Activated CD4-positive, CD25-positive, alpha-beta regulatory T cell treated with anti-CD3 and anti-CD28 coated beads, Interleukin-2, amount 50 U/mL, for 16 hours (primary cell): ENCODE data around the gene PTPRC.

ENCODE experiments used
- DNase-seq: peaks from one replicate; pipeline ENCODE4 v3.0.0-alpha.2; 2020; ENCODE audit warnings: low read depth, low spot score

PTPRC gene

GRCh38 chr1:198620218-198620617, 18.6 kb upstream of the PTPRC start:
- DNase-seq = no peak

DNA sequence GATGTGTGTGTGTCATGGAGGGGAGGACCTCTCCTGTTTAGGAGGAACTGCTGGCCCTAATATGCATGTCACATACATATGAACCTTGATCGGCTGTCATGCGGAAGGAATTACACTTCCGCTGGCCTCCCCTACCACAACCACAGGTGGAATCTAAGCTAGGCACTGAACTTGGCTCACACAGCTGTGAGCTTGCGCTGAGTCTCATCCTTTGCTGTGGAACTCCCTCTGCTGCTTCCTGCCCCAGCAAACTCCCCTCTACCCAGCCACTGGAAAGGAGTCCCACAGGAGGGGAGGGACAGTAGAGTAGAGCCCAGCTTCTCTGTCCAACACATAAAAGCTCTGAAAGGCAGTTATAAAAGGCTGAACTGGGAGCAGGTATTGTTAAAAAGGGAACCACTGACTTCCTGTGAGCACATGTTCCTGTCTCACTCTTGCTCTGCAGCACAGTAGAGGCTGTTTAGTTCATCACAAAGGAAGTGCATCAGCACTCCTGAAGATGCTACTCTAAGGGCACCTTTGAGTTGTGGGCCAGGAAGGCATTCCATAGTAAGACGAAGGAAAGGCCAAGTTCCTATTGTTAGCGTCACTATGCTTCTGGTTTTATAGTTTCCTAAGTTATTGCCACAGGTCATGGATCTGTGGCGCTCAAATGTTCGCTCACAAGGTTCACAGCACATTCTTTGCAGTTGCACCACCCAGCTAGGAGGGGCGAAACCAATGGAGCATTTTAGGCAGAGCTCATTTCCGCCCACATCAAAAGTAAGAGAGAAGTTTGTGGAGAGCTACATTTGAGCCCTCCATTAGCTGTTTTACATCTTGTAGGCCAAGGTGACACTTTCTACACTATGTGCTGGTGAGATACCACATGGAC, 17.7 kb upstream of the PTPRC start:
- peak; percentile 21 for DNase-seq

GRCh38 chr1:198622001-198622400, 16.8 kb upstream of the PTPRC start:
- DNase-seq = no peak

GRCh38 chr1:198623752-198624647, 14.8 kb upstream of the PTPRC start:
- no peak for DNase-seq

GRCh38 chr1:198624648-198624980, 14.2 kb upstream of the PTPRC start:
- no peak for DNase-seq

DNA sequence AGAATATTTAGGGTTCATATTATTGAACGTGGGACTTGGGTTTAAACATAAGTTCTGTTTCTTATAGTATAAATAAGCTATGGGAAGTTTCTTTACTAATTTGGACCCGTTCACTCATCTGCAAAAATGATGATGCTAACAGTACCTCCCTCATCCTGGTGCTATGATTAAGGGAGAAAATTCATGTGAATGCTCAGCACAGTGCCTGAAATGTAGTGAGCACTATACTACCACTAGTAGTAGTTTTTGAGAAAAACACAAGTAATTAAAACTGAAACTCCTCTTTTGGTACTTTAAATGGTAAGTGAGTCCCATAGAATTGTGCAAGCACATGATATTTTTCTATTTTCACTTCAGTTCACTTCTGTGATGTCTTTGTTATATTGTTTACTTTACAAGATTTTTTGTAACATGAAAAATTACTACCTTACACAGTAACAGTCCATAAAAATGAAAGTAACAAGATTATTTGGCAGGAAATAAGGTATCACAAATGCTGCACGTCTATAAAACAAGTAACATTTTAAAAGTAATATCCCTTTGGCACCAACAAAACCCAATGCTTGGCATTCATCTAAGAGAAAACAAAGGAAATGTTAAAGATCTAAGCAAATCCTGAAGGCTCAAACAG, 11.3 kb upstream of the PTPRC start:
- no peak for DNase-seq

DNA sequence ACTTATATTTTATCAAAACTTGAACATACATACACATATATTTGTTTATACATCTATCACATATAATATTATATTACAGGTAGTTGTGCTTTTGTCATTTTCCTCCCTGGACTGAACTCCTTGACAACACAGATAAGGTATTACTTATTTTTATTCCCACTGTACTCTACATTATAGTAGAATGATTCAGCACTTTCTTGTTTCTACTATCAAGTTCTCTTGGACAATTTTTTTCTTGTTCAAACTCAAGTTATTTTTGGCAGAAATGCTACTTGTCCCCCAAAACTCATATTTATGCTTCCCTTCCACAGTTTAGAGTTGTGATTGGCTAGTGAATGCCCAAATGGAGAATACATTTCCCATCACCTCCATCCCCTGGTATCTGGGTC, 10.8 kb upstream of the PTPRC start:
- DNase-seq = no peak

- no peak for DNase-seq
Measured at GRCh38 chr1:198629610-198630009, 9.2 kb upstream of the PTPRC start.

GRCh38 chr1:198630863-198631262, 8.0 kb upstream of the PTPRC start:
- DNase-seq = no peak

- no peak for DNase-seq
Measured at GRCh38 chr1:198631292-198631691, 7.5 kb upstream of the PTPRC start.

GRCh38 chr1:198632007-198632406, 6.8 kb upstream of the PTPRC start:
- no peak for DNase-seq

- no peak for DNase-seq
Measured at GRCh38 chr1:198633675-198634121, 5.1 kb upstream of the PTPRC start.

GRCh38 chr1:198635964-198636363, 2.9 kb upstream of the PTPRC start:
- DNase-seq = no peak

DNA sequence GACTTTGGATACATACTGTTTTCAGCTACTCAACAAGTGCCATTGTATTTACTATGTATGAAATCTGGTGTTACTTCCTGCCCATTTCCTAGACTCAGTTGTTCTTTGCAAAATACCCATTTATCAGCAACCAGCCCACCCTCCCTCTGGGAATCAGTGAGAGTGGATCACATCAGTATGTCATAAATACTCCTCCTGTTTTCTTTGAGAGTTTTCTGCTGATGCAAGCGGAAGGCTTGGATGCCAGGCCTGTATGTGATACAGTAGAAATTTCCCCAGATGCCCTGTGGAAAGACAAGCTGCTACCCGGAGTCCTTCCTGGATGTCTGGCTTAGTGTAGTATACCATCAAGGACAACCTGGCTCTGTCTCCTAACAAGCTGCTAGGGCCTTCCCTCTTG, 2.4 kb upstream of the PTPRC start:
- DNase-seq = no peak

DNA sequence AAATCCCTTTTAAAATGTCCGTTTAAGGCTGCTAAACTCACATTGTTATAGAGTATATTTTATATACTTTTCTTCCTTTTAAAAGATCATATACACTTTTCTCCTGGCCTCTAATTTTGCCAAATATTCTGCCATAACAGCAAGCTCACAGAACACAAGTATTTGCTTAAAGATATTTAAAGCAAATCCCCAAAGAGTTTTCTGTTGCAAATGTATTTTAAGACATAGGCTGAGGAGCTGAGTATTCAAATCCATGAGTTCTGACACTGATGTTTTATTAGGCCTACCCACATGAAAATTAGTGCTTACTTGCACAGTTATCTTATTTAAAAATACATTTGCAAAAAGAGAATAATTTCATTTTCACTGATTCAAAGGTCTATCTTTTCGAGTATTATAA, 1.7 kb upstream of the PTPRC start:
- no peak for DNase-seq

DNA sequence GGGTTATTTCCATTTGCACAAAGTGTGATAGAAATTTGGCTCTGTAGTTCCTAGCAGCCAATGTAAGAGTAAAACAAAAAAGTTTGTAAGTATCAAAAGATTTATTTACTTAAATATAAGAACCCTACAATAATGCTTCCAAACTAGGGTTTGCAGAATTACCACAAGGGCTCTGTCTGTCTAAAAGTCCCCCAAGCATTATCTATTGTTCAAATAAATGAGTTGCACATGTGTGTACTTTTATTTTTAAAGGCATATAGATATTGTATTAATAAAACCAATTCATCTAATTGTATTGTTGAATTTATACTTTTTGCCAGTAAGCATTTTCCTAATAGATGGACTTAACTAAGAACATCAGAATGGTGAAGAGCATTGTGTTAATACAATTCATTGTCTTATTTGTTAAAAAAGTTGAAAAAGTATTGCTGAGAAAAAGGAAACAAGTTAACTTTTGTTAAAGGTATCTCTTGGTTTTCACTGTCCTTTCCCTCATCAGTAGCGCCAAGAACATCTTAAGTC, 863 bp upstream of the PTPRC start:
- no peak for DNase-seq

GRCh38 chr1:198638441-198638840, 399 bp upstream of the PTPRC start:
- no peak for DNase-seq

DNA sequence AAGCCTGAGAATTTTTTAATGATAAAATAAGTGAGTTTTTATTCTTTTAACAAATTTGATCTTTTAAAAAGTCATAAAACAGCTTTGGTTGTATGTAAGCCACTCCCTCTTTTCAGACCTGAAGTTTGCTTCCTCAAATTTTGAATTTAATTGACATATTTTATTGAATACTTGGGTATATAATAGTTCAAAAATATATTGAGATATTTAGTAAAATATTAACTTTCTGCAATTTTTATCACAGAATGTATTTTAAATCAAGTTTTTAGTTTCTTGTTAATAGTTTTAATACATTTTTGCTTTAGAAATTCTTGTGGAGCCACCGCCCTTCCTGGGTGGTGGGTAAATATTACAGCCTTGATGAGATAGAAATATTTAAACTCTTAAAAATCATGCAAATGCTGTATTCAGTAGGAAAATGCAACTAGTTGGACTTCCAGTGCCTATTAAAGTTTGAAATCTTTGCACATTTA, 867 bp downstream of the PTPRC start:
- DNase-seq = no peak

DNA sequence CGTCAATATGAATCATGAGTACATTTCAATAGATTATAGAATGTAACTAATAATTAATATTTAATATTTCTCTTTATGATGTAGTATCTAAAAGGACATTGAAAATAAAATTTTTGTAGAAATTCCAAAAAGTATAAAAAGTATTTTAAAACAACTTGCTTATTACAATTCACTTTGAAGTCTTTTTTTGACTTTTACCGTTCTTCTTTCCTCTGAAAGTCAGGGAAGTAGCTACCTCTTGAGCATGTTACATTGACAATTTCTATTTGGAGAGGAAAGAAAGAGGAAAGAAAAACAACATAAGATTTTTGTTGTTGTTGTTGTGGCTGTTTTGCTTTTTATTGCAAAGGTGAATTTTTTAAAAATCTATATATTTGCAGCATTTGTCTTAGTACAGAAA, 1.3 kb downstream of the PTPRC start:
- no peak for DNase-seq

GRCh38 chr1:198641501-198641900, 2.7 kb downstream of the PTPRC start:
- no peak for DNase-seq

GRCh38 chr1:198641966-198642668, 3.3 kb downstream of the PTPRC start:
- DNase-seq = no peak
